ENCODE data around the gene SPDEF. TPM values are rescaled to one million over a fixed set of nuclear protein-coding genes. Genes with fewer than 3 reads are reported as not detected.

The SPDEF gene
- total RNA-seq: not detected in 2 replicates

DNA sequence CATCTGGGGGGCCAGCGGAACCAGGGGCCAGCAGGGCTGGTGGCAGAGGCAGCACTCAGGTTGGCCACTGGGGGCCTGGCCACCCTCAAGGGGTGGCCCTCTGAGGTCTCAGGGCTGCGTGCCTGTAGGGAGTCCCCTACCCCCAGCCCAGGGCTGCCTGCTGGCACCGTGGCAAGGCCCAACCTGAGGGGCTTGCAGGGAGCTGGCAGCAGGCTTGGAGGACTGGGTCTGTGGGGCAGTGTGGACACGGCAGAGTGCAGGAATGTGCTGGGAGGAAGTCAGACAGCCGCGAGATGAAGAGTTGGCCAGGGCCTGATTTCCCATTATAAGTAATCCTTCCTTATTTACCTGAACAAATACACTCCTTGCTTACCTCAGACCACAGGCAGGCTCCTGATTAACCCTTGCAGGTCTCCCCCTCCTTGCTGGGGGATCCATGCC lies at the start of gene SPDEF:
TSS of gene SPDEF (minus strand) at position 299 of the 441 bp plus-strand sequence. CDS start 11,874 bp downstream, outside the sequence.
- intact Hi-C loops (cut with micrococcal nuclease): no loop called here

GRCh38 chr6:34603707-34604106 lies 47.6 kb upstream of the SPDEF start:
- intact Hi-C loops (cut with micrococcal nuclease): no loop called here

DNA sequence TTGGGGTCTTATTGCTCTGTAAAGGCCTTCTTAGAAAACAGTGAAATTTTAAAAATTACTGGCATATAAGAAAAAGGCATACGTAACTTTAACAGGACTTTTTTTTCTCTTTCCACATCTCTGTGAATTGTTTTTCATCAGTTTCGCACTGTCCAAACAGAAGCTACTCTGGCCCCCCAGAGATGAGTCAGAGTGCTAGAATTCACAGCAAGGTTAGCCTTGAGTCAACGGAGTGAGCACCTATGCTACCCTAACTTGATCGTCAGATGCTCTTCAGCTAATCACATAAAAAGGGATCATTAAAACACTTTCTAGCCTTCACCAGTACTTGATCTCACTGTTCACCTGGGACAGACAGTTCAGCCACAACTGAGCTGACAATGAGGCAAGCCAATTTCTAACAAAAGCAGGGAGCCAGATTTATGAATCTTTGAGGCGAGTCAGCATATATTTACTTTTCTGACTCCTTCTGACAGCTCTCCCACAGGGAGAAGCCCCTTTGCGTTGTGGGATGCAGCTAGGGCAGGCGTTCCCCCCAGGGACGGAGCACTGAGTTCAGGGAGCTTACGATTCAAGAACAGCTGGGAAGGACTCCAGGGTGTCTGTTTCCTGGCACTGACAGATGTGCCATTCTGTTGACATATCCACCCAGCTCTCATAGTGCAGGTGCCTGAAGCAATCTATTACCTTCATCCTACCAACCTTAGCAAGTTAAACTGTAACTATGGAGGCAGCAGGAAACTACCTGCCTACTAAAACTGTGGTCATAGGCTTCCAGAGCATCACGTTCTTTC lies 46.4 kb upstream of the SPDEF start:
- intact Hi-C loops (cut with micrococcal nuclease): no loop called here

- intact Hi-C loops (cut with micrococcal nuclease): no loop called here
Observed at GRCh38 chr6:34601706-34602105, 45.6 kb upstream of the SPDEF start.

DNA sequence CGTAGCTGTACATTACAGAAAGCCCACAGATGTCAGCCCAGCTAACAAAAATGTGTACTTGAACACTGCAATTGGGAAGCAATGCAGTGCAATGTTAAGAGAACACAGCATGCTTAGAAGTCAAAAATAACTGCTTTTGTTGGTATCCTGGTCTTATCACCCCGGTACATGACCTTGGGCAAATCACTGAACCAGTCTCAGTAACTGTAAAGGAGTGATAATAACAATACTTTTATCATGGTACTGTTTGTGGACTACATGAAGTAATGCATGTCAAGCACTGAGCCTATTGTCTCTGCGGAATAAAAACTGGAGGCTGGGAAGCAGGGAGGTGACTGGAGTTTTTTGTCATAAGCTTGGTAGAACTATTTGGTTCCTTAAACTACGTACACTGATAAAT lies 44.7 kb upstream of the SPDEF start:
- intact Hi-C loops (cut with micrococcal nuclease): no loop called here

GRCh38 chr6:34600101-34600500 lies 44.0 kb upstream of the SPDEF start:
- intact Hi-C loops (cut with micrococcal nuclease): no loop called here

- intact Hi-C loops (cut with micrococcal nuclease): no loop called here
Observed at GRCh38 chr6:34598712-34599111, 42.6 kb upstream of the SPDEF start.

DNA sequence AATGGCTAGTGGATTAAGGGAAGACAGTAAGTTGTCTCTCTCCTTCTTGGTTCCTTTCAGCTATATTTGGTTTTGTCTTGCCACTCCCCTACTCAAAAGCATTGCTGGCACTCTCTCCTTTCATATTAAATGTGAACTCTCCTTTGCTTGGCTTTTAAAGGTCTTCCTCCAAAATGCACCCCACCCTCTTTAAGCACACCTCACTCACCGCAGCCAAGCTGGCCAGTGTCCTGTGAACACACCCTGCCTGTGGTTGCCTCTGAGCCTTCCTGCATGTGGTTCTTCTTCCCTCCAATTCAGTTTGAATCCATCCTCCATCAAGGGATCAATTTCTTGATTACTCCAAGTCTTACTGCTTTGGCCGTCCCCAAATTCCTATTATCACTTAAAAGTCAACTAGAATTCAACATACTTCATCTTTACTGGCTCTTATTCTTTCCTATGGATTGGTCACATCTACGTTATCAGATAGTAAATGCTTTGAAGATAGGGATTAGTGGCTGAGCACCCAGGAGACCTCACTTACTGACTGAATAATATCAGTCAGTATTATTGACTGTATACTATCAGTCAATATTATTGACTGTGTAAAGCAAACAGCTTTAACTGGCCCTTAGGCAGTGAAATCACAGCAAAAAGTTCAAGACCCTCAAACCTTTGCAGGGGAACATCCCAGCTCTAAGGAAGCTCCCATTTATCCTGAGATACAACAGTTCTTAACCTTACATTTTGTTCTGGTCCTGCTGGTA lies 41.6 kb upstream of the SPDEF start:
- intact Hi-C loops (cut with micrococcal nuclease): no loop called here

- intact Hi-C loops (cut with micrococcal nuclease): no loop called here
Observed at GRCh38 chr6:34596798-34597197, 40.7 kb upstream of the SPDEF start.

- intact Hi-C loops (cut with micrococcal nuclease): no loop called here
Observed at GRCh38 chr6:34595332-34596184, 39.4 kb upstream of the SPDEF start.

DNA sequence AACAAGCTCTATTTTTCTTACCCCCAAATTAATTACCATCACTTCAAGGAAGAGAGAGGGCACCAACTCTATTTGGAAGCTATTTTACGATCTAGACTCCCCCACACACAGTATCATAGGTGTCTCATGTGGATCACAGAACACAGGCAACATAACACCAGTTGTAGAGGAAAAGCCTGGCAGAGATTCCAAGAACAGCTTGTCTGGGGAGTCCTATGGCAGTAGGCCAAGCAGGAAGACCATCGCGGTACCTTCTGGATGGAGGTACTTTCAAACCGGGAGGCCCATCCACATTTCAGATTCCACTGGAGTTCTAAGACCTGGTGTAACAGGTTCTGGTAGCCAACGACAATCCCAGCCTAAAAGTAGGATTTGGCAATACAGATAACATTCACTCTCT lies 37.6 kb upstream of the SPDEF start:
- intact Hi-C loops (cut with micrococcal nuclease): no loop called here

DNA sequence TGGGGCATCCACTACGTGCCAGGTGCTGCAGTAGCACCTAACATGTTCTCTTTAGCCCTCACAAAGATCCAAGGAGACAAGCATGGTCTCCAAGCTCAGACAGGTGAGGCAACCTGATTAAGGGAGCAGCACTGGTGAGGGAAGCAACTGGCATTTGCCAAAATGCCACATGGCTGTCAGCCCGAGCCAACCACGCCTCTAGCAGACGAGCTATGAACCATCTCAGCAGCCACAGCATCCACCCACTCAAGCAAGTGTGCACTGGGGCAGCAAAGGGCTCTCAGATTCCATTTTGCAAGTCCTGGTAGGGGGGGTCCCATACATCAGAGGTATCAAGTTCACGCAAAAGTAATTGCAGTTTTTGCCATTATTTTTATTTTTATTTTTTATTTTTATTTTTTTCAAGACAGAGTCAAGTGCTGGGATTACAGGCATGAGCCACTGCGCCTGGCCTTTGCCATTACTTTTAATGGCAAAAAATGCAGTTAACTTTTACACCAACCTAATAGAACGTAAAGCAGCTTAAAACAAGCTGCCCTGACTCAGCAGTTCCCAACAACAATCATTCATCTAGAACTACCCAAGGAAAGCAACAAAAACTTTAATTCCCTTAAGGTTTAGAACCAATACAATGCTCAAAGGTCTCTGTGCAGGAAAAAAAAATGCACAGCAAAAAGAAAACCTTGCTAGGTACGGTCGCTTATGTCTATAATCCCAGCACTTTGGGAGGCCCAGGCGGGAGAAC lies 36.3 kb upstream of the SPDEF start:
- intact Hi-C loops (cut with micrococcal nuclease): no loop called here

- intact Hi-C loops (cut with micrococcal nuclease): no loop called here
Observed at GRCh38 chr6:34589691-34590090, 33.6 kb upstream of the SPDEF start.

GRCh38 chr6:34589140-34589539 lies 33.0 kb upstream of the SPDEF start:
- intact Hi-C loops (cut with micrococcal nuclease): no loop called here

- intact Hi-C loops (cut with micrococcal nuclease): no loop called here
Observed at GRCh38 chr6:34587851-34588250, 31.7 kb upstream of the SPDEF start.

DNA sequence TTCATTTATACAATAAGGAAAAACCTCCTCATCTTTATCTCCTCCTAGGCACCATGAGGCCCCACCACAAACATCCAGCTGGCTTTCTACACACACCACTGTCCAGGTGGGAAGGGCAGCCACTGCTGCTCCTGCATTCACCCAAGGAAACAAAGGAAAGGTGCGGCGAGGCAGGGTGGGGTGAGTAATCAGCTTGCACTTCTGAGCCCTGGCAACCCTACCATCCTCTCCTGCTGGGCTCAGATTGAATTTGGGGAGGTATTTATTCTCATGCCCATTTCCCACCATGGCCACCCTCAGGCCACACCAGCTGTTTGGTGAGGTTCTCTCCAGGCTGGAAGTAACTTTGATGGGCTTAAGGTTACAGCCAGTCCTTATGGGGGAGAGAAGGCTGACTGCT lies 31.2 kb upstream of the SPDEF start:
- intact Hi-C loops (cut with micrococcal nuclease): no loop called here

- intact Hi-C loops (cut with micrococcal nuclease): no loop called here
Observed at GRCh38 chr6:34586327-34587040, 30.4 kb upstream of the SPDEF start.

GRCh38 chr6:34585512-34586061 lies 29.5 kb upstream of the SPDEF start:
- intact Hi-C loops (cut with micrococcal nuclease): no loop called here

GRCh38 chr6:34585108-34585507 lies 29.0 kb upstream of the SPDEF start:
- intact Hi-C loops (cut with micrococcal nuclease): no loop called here

DNA sequence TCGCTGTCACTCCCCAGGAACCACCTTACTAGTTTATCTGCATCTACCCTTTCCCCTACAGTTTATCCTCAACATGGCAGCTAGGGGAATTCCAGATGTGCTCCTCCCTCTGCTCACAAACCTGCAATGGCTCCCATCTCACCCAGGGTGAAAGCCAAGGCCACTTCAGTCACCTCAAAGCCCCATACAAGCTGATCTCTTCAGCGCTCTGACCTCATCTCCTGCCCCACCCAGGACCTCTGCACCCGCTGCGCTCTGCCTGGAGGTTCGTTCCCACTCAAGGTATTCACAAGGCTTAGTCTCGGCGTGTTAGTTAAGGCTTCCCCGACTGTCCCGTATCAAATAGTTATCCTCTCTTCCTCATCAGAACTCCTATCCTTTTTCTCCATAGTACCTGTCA lies 28.6 kb upstream of the SPDEF start:
- intact Hi-C loops (cut with micrococcal nuclease): no loop called here

Data from T-helper 1 cell treated with Interleukin-12 subunit alpha and Interleukin-12 subunit beta and Interleukin-4 antibody, amounts not matched to agents 30 ng/mL and 1 ng/mL, for 36 hours (primary cell).